Panc1 (cell line): Measurements from ENCODE around the gene JSRP1. TPM values are rescaled to one million over a fixed set of nuclear protein-coding genes. Genes with fewer than 3 reads are reported as not detected.

Experiments used
- ATAC-seq: fragments of 200-7000 bp; cut with Tn5 transposase; 2 replicates; pipeline ENCODE4 v1.9.1; 2020; ENCODE audit warnings: mild to moderate bottlenecking, moderate library complexity
- BruUV-seq: library from RNA; stranded (reverse); fragments of 400-500 nt; replicated peaks from 2 replicates; lab custom pipeline; 2021; lab: Mats Ljungman, UMichigan
- CTCF ChIA-PET: fragments of 300-600 bp; sonication (Branson Sonifier 250); formaldehyde crosslinking; loops from one replicate; lab custom pipeline; 2022; ENCODE audit warnings: antibody characterized with exemption; lab: Charles Lee
- POLR2A ChIA-PET: fragments of 300-600 bp; sonication (Branson Sonifier 250); formaldehyde crosslinking; loops from one replicate; lab custom pipeline; 2022; ENCODE audit warnings: antibody characterized with exemption; lab: Charles Lee
- DNase-seq: peaks from one replicate; pipeline ENCODE4 v3.0.0-alpha.2; 2010; ENCODE audit warnings: low read depth, low spot score
- H3K27ac ChIP-seq: 2 replicates; pipeline ENCODE4 v1.5.1; 2011; ENCODE audit warnings: mild to moderate bottlenecking, low read length, inconsistent platforms
- H3K27me3 ChIP-seq: fragments of 200-500 bp; sonication (Bioruptor generic); 2 replicates; pipeline ENCODE4 v1.6.0; 2014; ENCODE audit warnings: low read length, inconsistent platforms; ENCODE audit not compliant: control insufficient read depth, insufficient read depth
- H3K36me3 ChIP-seq: fragments of 200-500 bp; sonication (Bioruptor generic); 2 replicates; pipeline ENCODE4 v1.5.1; 2014; ENCODE audit warnings: inconsistent platforms, mild to moderate bottlenecking, low read length, moderate library complexity; ENCODE audit not compliant: control insufficient read depth, insufficient read depth
- H3K4me1 ChIP-seq: 2 replicates; pipeline ENCODE4 v1.5.1; 2011; ENCODE audit warnings: inconsistent platforms, mild to moderate bottlenecking, low read length, moderate library complexity; ENCODE audit not compliant: control insufficient read depth, insufficient read depth
- H3K4me3 ChIP-seq, 2 experiments: 2 replicates each; pipeline ENCODE4 v1.5.1; 2011 to 2012; ENCODE audit warnings: low read depth in 2 of 2, low read length in 2 of 2, mild to moderate bottlenecking in 2 of 2, inconsistent platforms in 1 of 2, moderate library complexity in 1 of 2
- H3K9me3 ChIP-seq: fragments of 200-500 bp; sonication (Bioruptor generic); 2 replicates; pipeline ENCODE4 v1.5.1; 2014; ENCODE audit warnings: low read depth, mild to moderate bottlenecking, inconsistent platforms, low read length, moderate library complexity; ENCODE audit not compliant: control insufficient read depth, insufficient read depth
- CTCF ChIP-seq: fragments of 450-650 bp; IDR thresholded peaks from 2 replicates; pipeline ENCODE4 v1.5.1; 2017; ENCODE audit warnings: mild to moderate bottlenecking
- POLR2AphosphoS5 ChIP-seq: IDR thresholded peaks from 2 replicates; pipeline ENCODE4 v1.6.1; 2012; ENCODE audit warnings: mild to moderate bottlenecking, low read depth, low read length, moderate library complexity
- SIN3A ChIP-seq: IDR thresholded peaks from 2 replicates; pipeline ENCODE4 v1.6.1; 2012; ENCODE audit warnings: low read depth, mild to moderate bottlenecking, low read length, moderate library complexity, borderline replicate concordance; ENCODE audit not compliant: insufficient read depth
- TCF7L2 ChIP-seq: IDR thresholded peaks from 2 replicates; pipeline ENCODE4 v1.6.1; 2011; ENCODE audit warnings: mild to moderate bottlenecking, low read depth, low read length, inconsistent platforms
- in situ Hi-C: cut with HindIII; loops from 2 replicates; pipeline ENCODE4 v1.10.0; 2016; ENCODE audit warnings: low sequenced_read_pairs, low pct_unique_long_range_greater_than_20kb
- intact Hi-C: fragments of 100-400 bp; cut with micrococcal nuclease; formaldehyde crosslinking; loops from one replicate; pipeline ENCODE4 v1.10.0; 2022; ENCODE audit not compliant: unreplicated experiment
- total RNA-seq: library from RNA; stranded (reverse); gene quantifications from one replicate; pipeline ENCODE4 v1.2.1, GENCODE V29; 2021; ENCODE audit not compliant: unreplicated experiment
- TF ChIP-seq, protein P1 (sequence below), 2 experiments: IDR thresholded peaks; 2 replicates each; pipeline ENCODE4 v1.6.1; 2011 to 2012; ENCODE audit warnings: low read depth in 2 of 2, control low read depth in 1 of 2, low read length in 1 of 2, mild to moderate bottlenecking in 1 of 2, moderate library complexity in 1 of 2; ENCODE audit not compliant: insufficient read depth in 1 of 2

JSRP1 gene
- total RNA-seq, 1 experiment from 2014 or later, result 0.51 TPM

DNA sequence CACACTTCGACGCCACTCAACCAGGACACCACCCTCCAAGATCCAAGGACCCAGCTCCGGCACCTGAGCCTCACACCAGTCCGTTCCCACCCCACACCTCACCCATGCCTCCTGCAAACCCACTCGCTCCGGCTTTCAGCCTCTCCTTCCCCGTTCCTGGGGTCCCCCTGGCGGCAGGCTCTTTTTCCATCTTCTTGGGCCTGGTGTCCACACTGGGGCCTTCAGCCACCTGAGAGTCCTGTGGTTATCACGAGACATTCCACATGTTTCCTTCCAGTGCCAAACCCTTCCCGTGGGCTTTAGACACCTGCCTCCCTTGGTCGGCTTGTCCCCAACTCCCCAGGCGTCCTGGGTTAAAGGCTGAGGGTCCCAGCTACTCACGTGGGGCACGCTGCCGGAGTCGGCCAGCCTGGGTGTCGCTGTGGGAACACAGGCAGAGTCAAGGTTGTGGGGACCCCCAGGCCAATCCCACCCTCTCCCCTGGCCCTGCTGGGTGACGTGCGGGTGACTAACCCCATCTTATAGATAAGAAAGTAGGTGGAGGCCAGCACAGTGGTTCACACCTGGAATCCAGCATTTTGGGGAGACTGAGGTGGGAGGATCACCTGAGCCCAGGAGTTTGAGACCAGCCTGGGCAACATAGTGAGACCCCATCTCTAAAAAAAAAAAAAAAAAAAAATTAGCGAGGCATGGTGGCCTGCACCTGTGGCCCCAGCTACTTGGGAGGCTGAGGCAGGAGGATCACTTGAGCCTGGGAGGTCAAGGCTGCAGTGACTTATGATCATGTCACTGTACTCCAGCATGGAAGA lies 1.9 kb downstream of the JSRP1 start:
- ATAC-seq (no peak), DNase-seq (no peak)
- H3K36me3 ChIP-seq, result no peaks in the 10 kb centered on the region
- no peak overlapping the region for H3K4me3 ChIP-seq
- H3K27me3 ChIP-seq, result no peaks in the 10 kb centered on the region
- no peak overlapping the region for H3K27ac ChIP-seq
- no peaks in the 10 kb centered on the region for H3K9me3 ChIP-seq
- TF ChIP-seq CTCF, result no peak; the same call in 1 of the 2 replicates
- TF ChIP-seq POLR2AphosphoS5, result no peak
- no peak for TF ChIP-seq TCF7L2
- no peak for TF ChIP-seq SIN3A
- intact Hi-C loops, result no loop called here
- POLR2A ChIA-PET, result no interaction called here
- BruUV-seq, result no TSS peak
- in situ Hi-C loops, result no loop called here
- H3K4me1 ChIP-seq, result no peaks in the 10 kb centered on the region
- CTCF ChIA-PET, result no interaction called here

DNA sequence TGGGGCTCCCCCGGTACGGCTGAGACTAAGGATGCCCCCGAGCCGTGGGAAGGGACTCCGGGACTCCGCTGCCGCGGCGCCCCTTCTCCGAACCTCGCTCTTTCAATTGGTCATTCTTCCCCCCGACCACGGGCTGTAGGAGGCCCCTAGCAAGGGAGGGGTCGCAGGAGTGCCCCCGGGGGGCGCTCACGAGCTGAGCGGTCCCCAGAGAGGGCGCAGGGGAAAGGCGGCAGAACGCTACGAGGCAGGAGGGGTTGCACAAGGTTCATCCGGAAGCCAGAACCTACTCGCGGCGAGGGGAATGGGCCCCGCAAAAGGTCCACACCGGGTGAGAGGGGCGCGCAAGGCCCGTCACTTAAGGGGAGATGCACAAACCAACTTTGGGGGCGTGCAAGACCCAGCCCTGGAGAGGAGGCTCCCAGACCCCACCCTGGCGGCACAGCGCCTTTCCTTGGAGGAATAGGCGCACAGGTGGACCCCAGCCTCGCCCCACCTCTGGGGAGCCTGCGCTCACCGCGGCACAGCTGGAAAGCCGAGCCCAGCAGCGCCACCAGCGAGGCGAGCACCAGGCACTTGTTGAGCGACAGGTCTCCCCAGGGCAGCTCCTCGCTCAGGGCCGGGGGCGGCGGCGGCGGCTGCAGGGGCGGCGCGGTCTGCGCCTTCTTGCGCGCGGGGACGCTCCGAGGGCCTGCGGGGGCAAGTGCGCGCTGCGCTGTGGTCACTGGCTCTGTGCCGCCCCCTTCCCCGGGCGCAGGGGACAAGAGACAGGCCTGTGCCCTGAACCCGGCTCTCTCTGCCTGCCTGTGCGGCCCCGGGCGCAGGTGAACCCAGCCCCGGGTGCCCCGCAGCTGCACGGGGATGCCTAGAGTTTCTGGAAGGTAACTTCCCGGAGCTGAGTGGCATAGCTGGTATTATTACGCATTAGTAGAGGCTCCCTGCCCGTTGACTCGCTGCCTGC lies 2.8 kb downstream of the JSRP1 start:
- Histone ChIP-seq H3K4me3 (no peak overlapping the region), H3K4me1 (no peaks in the 10 kb centered on the region), H3K27me3 (no peaks in the 10 kb centered on the region), H3K9me3 (no peaks in the 10 kb centered on the region), H3K27ac (no peak overlapping the region), H3K36me3 (no peaks in the 10 kb centered on the region)
- ChIA-PET CTCF (no interaction called here), POLR2A (no interaction called here)
- no peak for TF ChIP-seq POLR2AphosphoS5
- no peak for TF ChIP-seq TCF7L2
- no peak for TF ChIP-seq SIN3A
- no peak; the same call in 1 of the 2 replicates for TF ChIP-seq CTCF
- TF ChIP-seq, protein P1, sequence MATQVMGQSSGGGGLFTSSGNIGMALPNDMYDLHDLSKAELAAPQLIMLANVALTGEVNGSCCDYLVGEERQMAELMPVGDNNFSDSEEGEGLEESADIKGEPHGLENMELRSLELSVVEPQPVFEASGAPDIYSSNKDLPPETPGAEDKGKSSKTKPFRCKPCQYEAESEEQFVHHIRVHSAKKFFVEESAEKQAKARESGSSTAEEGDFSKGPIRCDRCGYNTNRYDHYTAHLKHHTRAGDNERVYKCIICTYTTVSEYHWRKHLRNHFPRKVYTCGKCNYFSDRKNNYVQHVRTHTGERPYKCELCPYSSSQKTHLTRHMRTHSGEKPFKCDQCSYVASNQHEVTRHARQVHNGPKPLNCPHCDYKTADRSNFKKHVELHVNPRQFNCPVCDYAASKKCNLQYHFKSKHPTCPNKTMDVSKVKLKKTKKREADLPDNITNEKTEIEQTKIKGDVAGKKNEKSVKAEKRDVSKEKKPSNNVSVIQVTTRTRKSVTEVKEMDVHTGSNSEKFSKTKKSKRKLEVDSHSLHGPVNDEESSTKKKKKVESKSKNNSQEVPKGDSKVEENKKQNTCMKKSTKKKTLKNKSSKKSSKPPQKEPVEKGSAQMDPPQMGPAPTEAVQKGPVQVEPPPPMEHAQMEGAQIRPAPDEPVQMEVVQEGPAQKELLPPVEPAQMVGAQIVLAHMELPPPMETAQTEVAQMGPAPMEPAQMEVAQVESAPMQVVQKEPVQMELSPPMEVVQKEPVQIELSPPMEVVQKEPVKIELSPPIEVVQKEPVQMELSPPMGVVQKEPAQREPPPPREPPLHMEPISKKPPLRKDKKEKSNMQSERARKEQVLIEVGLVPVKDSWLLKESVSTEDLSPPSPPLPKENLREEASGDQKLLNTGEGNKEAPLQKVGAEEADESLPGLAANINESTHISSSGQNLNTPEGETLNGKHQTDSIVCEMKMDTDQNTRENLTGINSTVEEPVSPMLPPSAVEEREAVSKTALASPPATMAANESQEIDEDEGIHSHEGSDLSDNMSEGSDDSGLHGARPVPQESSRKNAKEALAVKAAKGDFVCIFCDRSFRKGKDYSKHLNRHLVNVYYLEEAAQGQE (IDR thresholded peaks at IDR 0.05; ENCODE audit: insufficient read depth in 1 of 2, low read depth in 2 of 2, low read length in 1 of 2), result no peak
- intact Hi-C loops (no loop called here), in situ Hi-C loops (no loop called here)
- ATAC-seq (no peak), DNase-seq (no peak)
- BruUV-seq, result no TSS peak
